Glutamatergic neuron (in vitro differentiated cells): Measurements from ENCODE around the gene RFX1. TPM values are rescaled to one million over a fixed set of nuclear protein-coding genes. Genes with fewer than 3 reads are reported as not detected.
"Not testable (repeated sequence)": the region's sequence is repeated elsewhere in the genome, so short reads cannot be mapped to it uniquely, and the experiment has no call there.

Source experiments
- DNase-seq: peaks from one replicate; pipeline ENCODE4 v3.0.0; 2022
- H3K27ac Mint-ChIP-seq: one replicate; pipeline ENCODE4 v1.8.0; 2020; ENCODE audit warnings: mild to moderate bottlenecking, mixed read lengths, inconsistent platforms; ENCODE audit not compliant: unreplicated experiment
- H3K27me3 Mint-ChIP-seq: one replicate; pipeline ENCODE4 v1.8.0; 2020; ENCODE audit warnings: mild to moderate bottlenecking, moderate library complexity, mixed read lengths, inconsistent platforms; ENCODE audit not compliant: unreplicated experiment
- H3K36me3 Mint-ChIP-seq: one replicate; pipeline ENCODE4 v1.8.0; 2020; ENCODE audit warnings: mild to moderate bottlenecking, mixed read lengths, inconsistent platforms; ENCODE audit not compliant: unreplicated experiment
- H3K4me1 Mint-ChIP-seq: one replicate; pipeline ENCODE4 v1.8.0; 2020; ENCODE audit warnings: mild to moderate bottlenecking, low read depth, mixed read lengths, inconsistent platforms; ENCODE audit not compliant: unreplicated experiment
- H3K4me3 Mint-ChIP-seq: one replicate; pipeline ENCODE4 v1.8.0; 2020; ENCODE audit warnings: mild to moderate bottlenecking, mixed read lengths, inconsistent platforms; ENCODE audit not compliant: unreplicated experiment
- H3K9me3 Mint-ChIP-seq: one replicate; pipeline ENCODE4 v1.8.0; 2020; ENCODE audit warnings: mild to moderate bottlenecking, moderate library complexity, mixed read lengths, inconsistent platforms; ENCODE audit not compliant: unreplicated experiment
- total RNA-seq: library from RNA; stranded (reverse); fragmentation: NEBNext Ultra II Directional; extraction: Animal tissue kit (Norgen Biotek cat#: 25700); gene quantifications from one replicate; pipeline ENCODE4 v1.2.1, GENCODE V29; 2021; ENCODE audit not compliant: unreplicated experiment
- TF ChIP-seq, protein P1 (sequence below): fragments of 200-600 bp; sonication (generic); IDR thresholded peaks from one replicate; pipeline ENCODE4 v1.5.0; 2021; ENCODE audit not compliant: partially characterized antibody, unreplicated experiment

Gene RFX1
- total RNA-seq, 1 donor from 2014 or later: 9.4 TPM

DNA sequence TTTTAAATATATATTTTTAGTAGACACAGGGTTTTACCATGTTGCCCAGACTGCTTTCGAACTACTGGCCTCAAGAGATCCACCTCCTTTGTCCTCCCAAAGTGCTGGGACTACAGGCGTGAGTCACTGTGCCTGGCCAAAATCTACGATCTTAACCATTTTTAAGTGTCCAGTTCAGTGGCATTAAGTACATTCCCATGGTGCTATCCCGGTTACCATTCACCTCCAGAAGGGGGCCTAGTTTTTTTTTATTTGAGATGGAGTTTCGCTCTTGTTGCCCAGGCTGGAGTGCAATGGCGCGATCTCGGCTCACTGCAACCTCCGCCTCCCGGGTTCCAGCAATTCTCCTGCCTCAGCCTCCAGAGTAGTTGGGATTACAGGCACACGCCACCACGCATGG is 29.0 kb upstream of the RFX1 start:
- not testable (repeated sequence) for H3K4me1 Mint-ChIP-seq, H3K27ac Mint-ChIP-seq, DNase-seq, H3K9me3 Mint-ChIP-seq, H3K36me3 Mint-ChIP-seq, H3K4me3 Mint-ChIP-seq
- peaks cover 10% of the 10 kb centered on the region for H3K27me3 Mint-ChIP-seq
- TF ChIP-seq, protein P1, sequence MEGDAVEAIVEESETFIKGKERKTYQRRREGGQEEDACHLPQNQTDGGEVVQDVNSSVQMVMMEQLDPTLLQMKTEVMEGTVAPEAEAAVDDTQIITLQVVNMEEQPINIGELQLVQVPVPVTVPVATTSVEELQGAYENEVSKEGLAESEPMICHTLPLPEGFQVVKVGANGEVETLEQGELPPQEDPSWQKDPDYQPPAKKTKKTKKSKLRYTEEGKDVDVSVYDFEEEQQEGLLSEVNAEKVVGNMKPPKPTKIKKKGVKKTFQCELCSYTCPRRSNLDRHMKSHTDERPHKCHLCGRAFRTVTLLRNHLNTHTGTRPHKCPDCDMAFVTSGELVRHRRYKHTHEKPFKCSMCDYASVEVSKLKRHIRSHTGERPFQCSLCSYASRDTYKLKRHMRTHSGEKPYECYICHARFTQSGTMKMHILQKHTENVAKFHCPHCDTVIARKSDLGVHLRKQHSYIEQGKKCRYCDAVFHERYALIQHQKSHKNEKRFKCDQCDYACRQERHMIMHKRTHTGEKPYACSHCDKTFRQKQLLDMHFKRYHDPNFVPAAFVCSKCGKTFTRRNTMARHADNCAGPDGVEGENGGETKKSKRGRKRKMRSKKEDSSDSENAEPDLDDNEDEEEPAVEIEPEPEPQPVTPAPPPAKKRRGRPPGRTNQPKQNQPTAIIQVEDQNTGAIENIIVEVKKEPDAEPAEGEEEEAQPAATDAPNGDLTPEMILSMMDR: peak; percentile 14

DNA sequence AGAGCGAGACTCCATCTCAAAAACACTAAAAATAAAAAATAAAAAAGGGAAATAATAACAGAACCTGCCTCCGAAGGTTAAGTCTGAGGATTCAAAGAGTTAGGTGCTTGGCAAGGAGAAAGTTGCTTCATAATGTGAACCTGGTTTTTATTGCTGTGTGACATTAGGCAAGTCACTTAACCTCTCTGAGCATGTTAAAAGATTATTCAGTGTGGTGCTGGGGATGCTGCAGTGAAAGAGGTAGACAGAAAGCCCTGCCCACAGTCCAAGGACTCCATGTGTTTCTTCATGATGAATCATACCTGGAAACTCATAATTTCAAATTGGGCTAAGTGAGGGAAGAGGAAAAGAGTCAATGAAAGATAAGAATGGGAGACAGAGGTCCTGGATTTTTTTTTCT is 27.8 kb upstream of the RFX1 start:
- peaks cover 2% of the 10 kb centered on the region for H3K9me3 Mint-ChIP-seq
- no peak overlapping the region for H3K4me3 Mint-ChIP-seq
- H3K27me3 Mint-ChIP-seq: peaks cover 10% of the 10 kb centered on the region
- DNase-seq: no peak
- TF ChIP-seq, protein P1: no peak
- H3K27ac Mint-ChIP-seq: no peak overlapping the region
- no peaks in the 10 kb centered on the region for H3K4me1 Mint-ChIP-seq
- no peaks in the 10 kb centered on the region for H3K36me3 Mint-ChIP-seq

DNA sequence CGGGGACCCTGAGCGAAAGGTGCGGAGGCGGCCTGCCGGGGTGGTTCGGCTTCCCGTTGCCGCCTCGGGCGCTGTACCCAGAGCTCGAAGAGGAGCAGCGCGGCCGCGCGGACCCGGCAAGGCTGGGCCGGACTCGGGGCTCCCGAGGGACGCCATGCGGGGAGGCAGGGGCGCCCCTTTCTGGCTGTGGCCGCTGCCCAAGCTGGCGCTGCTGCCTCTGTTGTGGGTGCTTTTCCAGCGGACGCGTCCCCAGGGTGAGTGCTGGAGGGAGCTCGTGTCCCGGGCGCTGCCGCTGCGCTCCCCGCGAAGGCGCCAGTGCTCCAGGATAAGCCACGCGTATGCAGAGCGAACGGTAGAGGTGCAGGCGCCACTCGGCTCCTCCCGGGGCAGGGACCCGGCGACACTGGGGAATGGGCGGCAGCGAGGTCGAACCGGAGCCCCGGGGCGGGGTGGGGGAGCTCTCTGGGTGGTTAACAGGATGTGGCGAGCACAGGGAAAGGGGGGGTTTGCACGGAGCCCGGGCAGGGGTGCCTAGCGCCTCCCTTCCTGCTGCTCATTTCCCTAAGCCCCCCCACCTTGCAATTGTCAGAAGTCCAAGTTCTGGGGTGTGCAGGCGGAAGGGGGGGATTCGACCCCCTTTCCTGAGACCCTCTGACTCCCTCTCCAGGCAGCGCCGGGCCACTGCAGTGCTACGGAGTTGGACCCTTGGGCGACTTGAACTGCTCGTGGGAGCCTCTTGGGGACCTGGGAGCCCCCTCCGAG is 25.8 kb upstream of the RFX1 start, which contains the start of gene IL27RA:
IL27RA (plus strand) TSS at position 44 of the 762 bp plus-strand sequence; CDS start at position 155, 111 bp downstream.
- H3K4me1 Mint-ChIP-seq: no peaks in the 10 kb centered on the region
- H3K27me3 Mint-ChIP-seq: peaks cover 9% of the 10 kb centered on the region
- H3K27ac Mint-ChIP-seq: no peak within 1 kb of the TSS

DNA sequence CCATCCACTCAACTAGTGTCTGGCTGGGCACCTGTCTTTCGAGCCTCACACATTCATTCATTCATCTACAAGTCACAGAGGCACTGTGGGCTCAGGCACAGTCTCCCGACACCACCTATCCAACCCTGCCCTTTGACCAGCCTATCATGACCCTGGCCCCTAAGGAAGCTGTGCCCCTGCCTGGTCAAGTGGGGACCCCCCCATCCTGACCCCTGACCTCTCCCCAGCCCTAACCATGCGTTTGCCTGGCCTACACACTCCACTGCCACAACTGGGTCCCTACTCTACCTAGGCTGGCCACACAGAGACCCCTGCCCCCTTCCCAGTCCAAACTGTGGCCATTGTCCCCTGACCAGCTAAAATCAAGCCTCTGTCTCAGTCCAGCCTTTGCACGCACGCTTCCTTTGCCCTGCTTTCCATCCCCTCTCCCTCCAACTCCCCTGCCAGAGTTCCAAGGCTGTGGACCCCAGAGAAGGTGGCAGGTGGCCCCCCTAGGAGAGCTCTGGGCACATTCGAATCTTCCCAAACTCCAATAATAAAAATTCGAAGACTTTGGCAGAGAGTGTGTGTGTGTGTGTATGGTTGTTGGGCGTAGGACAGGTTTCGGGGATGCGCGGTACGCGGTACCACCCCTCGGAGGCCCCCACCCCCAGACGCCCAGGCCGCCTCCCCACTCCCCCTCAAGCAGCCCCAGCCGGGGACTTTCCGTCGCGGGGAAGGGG is 25.0 kb upstream of the RFX1 start:
- Mint-ChIP-seq H3K4me3 (peak overlapping the region; percentile 81), H3K27me3 (peaks cover 8% of the 10 kb centered on the region), H3K36me3 (no peaks in the 10 kb centered on the region), H3K27ac (no peak overlapping the region), H3K4me1 (no peaks in the 10 kb centered on the region), H3K9me3 (peaks cover 2% of the 10 kb centered on the region)
- TF ChIP-seq, protein P1: no peak
- no peak for DNase-seq

More for the DNA sequence above, 25.8 kb upstream of the RFX1 start, which contains the start of gene IL27RA:
- H3K4me3 Mint-ChIP-seq: peak within 1 kb of the TSS; percentile 81
- DNase-seq: peak; percentile 63
- peaks cover 2% of the 10 kb centered on the region for H3K9me3 Mint-ChIP-seq
- H3K36me3 Mint-ChIP-seq: no peaks in the 10 kb centered on the region
- TF ChIP-seq, protein P1: peak; percentile 55

GRCh38 chr19:14028901-14029300 is 22.8 kb upstream of the RFX1 start:
- no peak overlapping the region for H3K4me3 Mint-ChIP-seq
- no peak overlapping the region for H3K27ac Mint-ChIP-seq
- peaks cover 2% of the 10 kb centered on the region for H3K9me3 Mint-ChIP-seq
- DNase-seq: no peak
- H3K36me3 Mint-ChIP-seq: no peaks in the 10 kb centered on the region
- peaks cover 7% of the 10 kb centered on the region for H3K27me3 Mint-ChIP-seq
- H3K4me1 Mint-ChIP-seq: no peaks in the 10 kb centered on the region
- TF ChIP-seq, protein P1: no peak
